BLaER1 treated with 17β-estradiol and CSF1 and Interleukin-3, amounts not matched to agents 10 nM and 100 nM (cell line): ENCODE measurements around the gene MAP4K2.
"Not testable (repeated sequence)": the region's sequence is repeated elsewhere in the genome, so short reads cannot be mapped to it uniquely, and the experiment has no call there.

Source experiments
- H3K27ac ChIP-seq, 11 experiments: shearing (Covaris generic); formaldehyde crosslinking; 2 replicates each; pipeline ENCODE4 v1.8.1; 2022
- H3K27me3 ChIP-seq, 11 experiments: shearing (Covaris generic); formaldehyde crosslinking; 2 replicates each; pipeline ENCODE4 v1.8.1; 2022
- H3K36me3 ChIP-seq, 11 experiments: shearing (Covaris generic); formaldehyde crosslinking; 2 replicates each; pipeline ENCODE4 v1.8.1; 2022
- H3K4me1 ChIP-seq, 10 experiments: shearing (Covaris generic); formaldehyde crosslinking; 2 replicates each; pipeline ENCODE4 v1.8.1; 2022
- H3K4me2 ChIP-seq, 11 experiments: shearing (Covaris generic); formaldehyde crosslinking; 2 replicates each; pipeline ENCODE4 v1.8.1; 2022
- H3K4me3 ChIP-seq, 10 experiments: shearing (Covaris generic); formaldehyde crosslinking; 2 replicates each; pipeline ENCODE4 v1.8.1; 2022
- H3K9ac ChIP-seq, 11 experiments: shearing (Covaris generic); formaldehyde crosslinking; 2 replicates each; pipeline ENCODE4 v1.8.1; 2022
- H3K9me3 ChIP-seq, 11 experiments: shearing (Covaris generic); formaldehyde crosslinking; replicated peaks in 1 of 11; 2 replicates each; pipeline ENCODE4 v1.8.1; 2022
- H4K20me1 ChIP-seq, 11 experiments: shearing (Covaris generic); formaldehyde crosslinking; 2 replicates each; pipeline ENCODE4 v1.8.1; 2022
- Cebpa-rat ChIP-seq, 11 experiments: shearing (Covaris generic); IDR thresholded peaks; 2 replicates each; pipeline ENCODE4 v1.8.1; 2022

Gene MAP4K2

DNA sequence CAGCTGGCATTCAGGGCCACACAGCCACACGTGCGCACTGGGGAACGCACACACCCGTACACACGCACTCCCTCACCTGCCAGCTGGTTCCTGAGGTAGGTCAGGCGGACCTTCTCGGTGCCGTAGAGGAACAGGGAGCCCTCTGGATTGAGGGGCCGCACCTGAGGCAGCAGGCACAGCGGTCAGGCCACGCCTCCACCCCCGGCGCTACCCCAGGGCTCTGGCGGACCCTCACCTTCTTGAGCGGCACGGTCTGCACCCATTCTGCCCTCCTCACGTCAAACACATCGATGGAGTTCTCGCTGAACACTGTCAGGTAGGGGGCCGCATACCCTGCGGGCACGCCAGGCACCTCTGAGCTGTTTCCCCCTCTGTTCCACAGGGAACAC, 24.4 kb upstream of the MAP4K2 start:
- no peak for TF ChIP-seq Cebpa-rat (IDR thresholded peaks at IDR 0.05)
- Histone ChIP-seq H3K27ac (no peak overlapping the region), H3K9ac (no peak overlapping the region), H4K20me1 (peaks cover 0 to 11% (median 0%) of the 10 kb centered on the region in 11 experiments; a peak in 4 of 22 replicates), H3K4me3 (no peak overlapping the region), H3K36me3 (no peaks in the 10 kb centered on the region), H3K9me3 (no peaks in the 10 kb centered on the region), H3K4me1 (peaks cover 0 to 40% (median 27%) of the 10 kb centered on the region in 10 experiments; a peak in 17 of 20 replicates), H3K27me3 (peaks cover 0 to 6% (median 0%) of the 10 kb centered on the region in 11 experiments; a peak in 1 of 22 replicates), H3K4me2 (no peak overlapping the region)

DNA sequence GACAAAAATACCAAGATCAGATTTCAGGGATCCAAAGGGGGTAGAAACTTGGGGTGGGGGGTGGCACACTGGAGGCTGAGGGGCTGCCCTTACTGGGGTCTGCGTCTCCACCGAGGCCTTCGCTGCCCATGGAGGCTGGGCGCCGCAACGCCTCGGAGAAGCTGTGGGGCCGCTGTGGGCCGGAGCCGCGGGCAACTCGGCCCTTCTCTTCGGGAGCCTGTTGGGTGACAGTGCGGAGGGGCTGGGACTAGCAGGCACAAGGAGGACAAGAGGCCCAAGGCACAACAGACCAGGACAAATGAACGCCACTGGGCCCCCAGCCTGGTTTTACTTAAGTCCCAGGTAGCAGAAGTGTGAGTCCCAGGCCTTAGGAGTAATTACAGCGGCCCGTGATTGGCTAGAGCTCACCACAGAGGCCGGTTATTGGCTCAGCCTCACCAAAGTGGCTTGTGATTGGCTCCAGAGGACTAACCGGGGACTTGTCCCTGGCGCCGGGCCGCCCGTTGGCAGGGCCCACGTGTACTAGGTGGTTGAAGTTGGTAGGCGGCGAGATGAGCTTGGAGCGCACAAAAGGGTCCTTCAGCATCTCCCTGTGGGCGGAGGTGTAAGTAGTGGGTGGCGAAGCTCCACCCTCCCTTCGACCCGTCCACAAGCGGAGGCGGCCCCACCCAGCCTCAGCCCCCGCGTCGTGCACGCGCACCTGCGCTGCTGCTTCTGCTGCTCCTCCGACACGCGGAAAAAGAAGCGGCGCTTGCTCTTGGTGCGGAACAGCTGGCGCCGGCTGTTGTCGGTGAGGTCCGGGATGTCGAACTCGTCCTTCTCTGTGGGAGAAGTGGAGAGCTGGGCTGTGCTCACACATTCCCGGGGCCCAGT, 23.8 kb upstream of the MAP4K2 start:
- H3K27me3 ChIP-seq, result peaks cover 0 to 6% (median 0%) of the 10 kb centered on the region in 11 experiments; a peak in 1 of 22 replicates
- H3K4me3 ChIP-seq, result no peak overlapping the region
- TF ChIP-seq Cebpa-rat (IDR thresholded peaks at IDR 0.05), result no peak
- no peaks in the 10 kb centered on the region for H3K9me3 ChIP-seq
- H4K20me1 ChIP-seq, result peaks cover 0 to 9% (median 0%) of the 10 kb centered on the region in 11 experiments; a peak in 4 of 22 replicates
- H3K4me1 ChIP-seq, result peaks cover 0 to 33% (median 20%) of the 10 kb centered on the region in 10 experiments; a peak in 17 of 20 replicates
- no peak overlapping the region for H3K4me2 ChIP-seq
- no peak overlapping the region for H3K9ac ChIP-seq
- no peaks in the 10 kb centered on the region for H3K36me3 ChIP-seq
- H3K27ac ChIP-seq, result no peak overlapping the region

DNA sequence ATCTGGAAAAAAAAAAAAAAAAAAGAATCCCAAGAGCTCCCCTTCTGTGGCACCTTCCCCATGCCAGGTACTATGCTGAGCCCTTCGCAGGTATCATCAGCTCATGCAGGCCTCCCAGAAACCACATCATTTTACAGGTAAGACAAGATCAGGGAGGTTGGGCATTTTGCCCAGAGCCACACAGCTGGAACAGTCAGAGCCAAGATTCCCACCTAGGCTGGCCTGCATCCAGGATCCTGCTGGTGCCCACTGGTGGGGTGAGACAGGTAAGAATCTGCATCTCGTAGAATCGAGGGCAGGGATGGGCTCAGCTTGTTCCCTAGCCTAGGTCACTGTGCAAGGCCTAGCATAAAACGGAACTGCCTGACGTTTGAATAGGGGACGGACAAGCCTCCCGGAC, 23.0 kb upstream of the MAP4K2 start:
- Histone ChIP-seq H3K9me3 (no peaks in the 10 kb centered on the region), H3K36me3 (no peaks in the 10 kb centered on the region), H3K9ac (no peak overlapping the region), H3K4me2 (no peak overlapping the region), H3K4me1 (peaks cover 0 to 26% (median 13%) of the 10 kb centered on the region in 10 experiments; a peak in 16 of 20 replicates), H3K27me3 (no peaks in the 10 kb centered on the region), H4K20me1 (peaks cover 0 to 9% (median 0%) of the 10 kb centered on the region in 11 experiments; a peak in 3 of 22 replicates), H3K27ac (no peak overlapping the region), H3K4me3 (no peak overlapping the region)
- no peak for TF ChIP-seq Cebpa-rat (IDR thresholded peaks at IDR 0.05)

DNA sequence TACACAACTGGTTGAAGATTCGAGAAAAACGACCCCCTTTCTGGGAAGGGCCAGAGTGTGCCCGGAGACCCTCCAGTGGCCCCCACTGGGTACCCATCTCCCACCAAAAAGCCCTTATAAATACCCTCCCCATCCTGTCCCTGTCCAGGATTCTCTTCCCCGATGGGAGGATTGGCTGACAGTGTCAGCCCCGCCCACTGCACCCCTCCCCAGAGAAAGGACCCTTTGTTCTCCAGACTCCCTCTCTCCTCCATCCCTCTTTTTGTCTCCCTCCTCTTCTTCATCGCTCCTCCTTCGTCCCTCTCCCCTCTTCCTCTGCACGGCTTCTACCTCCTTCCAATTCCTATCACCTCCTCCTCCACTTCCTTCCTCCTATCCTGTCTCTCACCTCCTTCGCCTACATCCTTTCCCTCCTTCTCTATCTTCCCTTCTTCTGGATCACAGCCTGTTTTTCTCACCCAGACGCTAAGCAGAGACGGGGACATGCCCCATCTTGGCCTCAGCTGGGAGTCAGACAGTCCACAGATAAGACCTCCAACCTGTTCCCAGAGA, 20.6 kb upstream of the MAP4K2 start:
- Histone ChIP-seq H3K4me3 (no peak overlapping the region), H3K27ac (no peak overlapping the region), H3K9me3 (no peaks in the 10 kb centered on the region), H4K20me1 (no peaks in the 10 kb centered on the region), H3K36me3 (no peaks in the 10 kb centered on the region), H3K4me2 (peak overlapping the region in 1 of 11 experiments; percentile 8; a peak in 2 of 22 replicates), H3K27me3 (no peaks in the 10 kb centered on the region), H3K4me1 (peaks cover 0 to 14% (median 6%) of the 10 kb centered on the region in 10 experiments; a peak in 9 of 20 replicates), H3K9ac (no peak overlapping the region)
- TF ChIP-seq Cebpa-rat (IDR thresholded peaks at IDR 0.05), result no peak

DNA sequence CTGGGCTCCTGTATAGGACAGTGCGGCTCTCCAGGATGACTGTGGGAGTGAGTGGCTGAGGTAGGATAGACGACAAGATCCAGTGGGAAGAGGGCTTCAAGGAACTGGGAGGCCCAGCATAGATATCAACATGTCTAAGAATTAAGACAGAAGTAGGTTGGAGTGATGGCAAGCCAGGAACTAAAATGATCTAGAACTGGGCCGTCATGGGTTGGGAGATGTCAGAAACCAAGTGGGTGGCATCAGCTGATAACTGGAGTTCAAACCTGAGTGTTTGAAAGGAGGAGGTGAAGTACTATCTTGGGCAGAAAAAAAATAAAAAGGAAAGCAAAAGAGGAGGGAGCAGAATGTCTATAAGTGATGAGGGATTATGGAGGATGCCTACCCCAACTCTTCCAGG, 14.5 kb upstream of the MAP4K2 start:
- no peak overlapping the region for H3K4me2 ChIP-seq
- no peak overlapping the region for H3K9ac ChIP-seq
- no peak for TF ChIP-seq Cebpa-rat (IDR thresholded peaks at IDR 0.05)
- H3K36me3 ChIP-seq, result no peaks in the 10 kb centered on the region
- peaks cover 0 to 4% (median 0%) of the 10 kb centered on the region in 11 experiments; a peak in 1 of 22 replicates for H4K20me1 ChIP-seq
- H3K4me3 ChIP-seq, result no peak overlapping the region
- no peak overlapping the region for H3K27ac ChIP-seq
- no peaks in the 10 kb centered on the region for H3K27me3 ChIP-seq
- peaks cover 0 to 44% (median 32%) of the 10 kb centered on the region in 10 experiments; a peak in 18 of 20 replicates for H3K4me1 ChIP-seq
- H3K9me3 ChIP-seq, result no peaks in the 10 kb centered on the region

DNA sequence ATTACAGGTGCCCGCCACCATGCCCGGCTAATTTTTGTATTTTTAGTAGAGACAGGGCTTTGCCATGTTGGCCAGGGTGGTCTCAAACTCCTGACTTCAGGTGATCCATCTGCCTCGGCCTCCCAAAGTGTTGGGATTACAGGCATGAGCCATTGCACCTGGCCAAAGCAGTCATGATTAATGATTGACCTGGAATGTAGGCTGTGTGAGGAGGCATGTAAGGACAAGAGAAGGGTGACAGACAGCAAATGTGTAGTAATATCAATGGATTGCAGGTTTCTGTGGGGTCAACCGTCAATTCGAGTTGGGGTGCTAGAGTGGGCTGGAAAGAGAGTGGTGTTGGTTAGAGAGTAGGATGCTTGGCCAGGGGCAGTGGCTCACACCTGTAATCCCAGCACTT, 12.4 kb upstream of the MAP4K2 start:
- not testable (repeated sequence) for H3K27me3 ChIP-seq, H3K9ac ChIP-seq, H3K4me3 ChIP-seq, H4K20me1 ChIP-seq, H3K36me3 ChIP-seq, H3K9me3 ChIP-seq
- peak overlapping the region in 6 of 11 experiments; percentile 8 to 57 (median 31); a peak in 7 of 22 replicates for H3K27ac ChIP-seq
- H3K4me2 ChIP-seq, result peak overlapping the region in 9 of 11 experiments; percentile 49 to 88 (median 80); a peak in 18 of 22 replicates
- peaks cover 0 to 52% (median 33%) of the 10 kb centered on the region in 10 experiments; a peak in 18 of 20 replicates for H3K4me1 ChIP-seq

DNA sequence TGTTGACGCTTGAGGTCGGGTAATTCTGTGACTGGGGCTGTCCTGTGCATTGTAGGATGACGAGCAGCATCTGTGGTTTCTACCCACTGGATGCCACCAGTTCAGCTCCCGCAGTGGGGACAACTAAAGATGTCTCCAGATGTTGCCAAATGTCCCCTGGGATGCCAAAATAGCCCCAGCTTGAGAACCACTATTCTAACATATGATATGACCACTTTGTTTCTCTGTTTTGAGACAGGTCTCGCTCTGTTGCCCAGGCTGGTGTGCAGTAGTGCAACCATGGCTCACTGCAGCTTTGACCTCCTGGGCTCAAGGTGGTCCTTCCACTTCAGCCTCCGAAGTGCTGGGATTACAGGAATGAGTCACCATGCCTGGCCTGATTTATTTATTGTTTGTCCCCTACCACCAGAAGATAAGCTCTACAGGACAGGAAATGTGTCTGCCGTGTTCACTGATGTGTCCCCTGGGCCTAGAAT, 11.7 kb upstream of the MAP4K2 start:
- no peaks in the 10 kb centered on the region for H3K36me3 ChIP-seq
- H3K27ac ChIP-seq, result peak overlapping the region in 6 of 11 experiments; percentile 17 to 57 (median 31); a peak in 11 of 22 replicates
- H3K9ac ChIP-seq, result peak overlapping the region in 2 of 11 experiments; percentile 22 to 39; a peak in 3 of 22 replicates
- peaks cover 0 to 4% (median 0%) of the 10 kb centered on the region in 11 experiments; a peak in 3 of 22 replicates for H4K20me1 ChIP-seq
- peak overlapping the region in 10 of 11 experiments; percentile 38 to 88 (median 78); a peak in 20 of 22 replicates for H3K4me2 ChIP-seq
- H3K4me3 ChIP-seq, result no peak overlapping the region
- peaks cover under 1 to 53% (median 34%) of the 10 kb centered on the region in 10 experiments; a peak in 19 of 20 replicates for H3K4me1 ChIP-seq
- no peaks in the 10 kb centered on the region for H3K9me3 ChIP-seq
- H3K27me3 ChIP-seq, result no peaks in the 10 kb centered on the region
- TF ChIP-seq Cebpa-rat (IDR thresholded peaks at IDR 0.05), result peak in 8 of 11 experiments; percentile 47 to 89 (median 70); a peak in 15 of 22 replicates

DNA sequence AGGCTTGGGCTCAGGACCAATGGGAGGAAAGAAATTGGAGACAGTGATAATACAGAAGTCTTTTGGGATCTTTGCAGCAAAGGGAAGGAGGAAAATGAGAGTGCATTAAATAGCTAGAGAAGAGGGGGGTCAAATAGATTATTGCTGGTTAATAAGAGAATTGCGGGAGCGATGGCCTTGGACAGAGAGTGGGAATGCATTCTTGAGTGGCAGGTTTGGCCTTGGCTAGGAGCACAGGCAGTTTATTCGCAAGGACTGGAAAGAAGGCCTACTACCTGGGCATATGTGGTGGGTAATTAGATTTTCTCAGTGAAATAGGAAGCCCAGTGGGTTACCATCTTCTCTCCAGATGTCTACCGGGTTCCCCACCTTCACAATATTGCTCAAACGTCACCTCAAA, 10.8 kb upstream of the MAP4K2 start:
- no peaks in the 10 kb centered on the region for H3K27me3 ChIP-seq
- no peak overlapping the region for H3K4me3 ChIP-seq
- peak overlapping the region in 10 of 11 experiments; percentile 38 to 88 (median 78); a peak in 19 of 22 replicates for H3K4me2 ChIP-seq
- no peak for TF ChIP-seq Cebpa-rat (IDR thresholded peaks at IDR 0.05)
- peaks cover 0 to 10% (median 0%) of the 10 kb centered on the region in 11 experiments; a peak in 4 of 22 replicates for H4K20me1 ChIP-seq
- no peak overlapping the region for H3K9ac ChIP-seq
- H3K27ac ChIP-seq, result peak overlapping the region in 2 of 11 experiments; percentile 26 to 30; a peak in 3 of 22 replicates
- no peaks in the 10 kb centered on the region for H3K9me3 ChIP-seq
- H3K36me3 ChIP-seq, result no peaks in the 10 kb centered on the region
- peaks cover 9 to 62% (median 43%) of the 10 kb centered on the region in 10 experiments for H3K4me1 ChIP-seq
